Measurements from ENCODE around the gene CCDC91. TPM values are rescaled to one million over a fixed set of nuclear protein-coding genes. Genes with fewer than 3 reads are reported as not detected.
"Not testable (repeated sequence)": the region's sequence is repeated elsewhere in the genome, so short reads cannot be mapped to it uniquely, and the experiment has no call there.

Gene CCDC91
- total RNA-seq, 1 donor from 2014 or later: 46.3 TPM

DNA sequence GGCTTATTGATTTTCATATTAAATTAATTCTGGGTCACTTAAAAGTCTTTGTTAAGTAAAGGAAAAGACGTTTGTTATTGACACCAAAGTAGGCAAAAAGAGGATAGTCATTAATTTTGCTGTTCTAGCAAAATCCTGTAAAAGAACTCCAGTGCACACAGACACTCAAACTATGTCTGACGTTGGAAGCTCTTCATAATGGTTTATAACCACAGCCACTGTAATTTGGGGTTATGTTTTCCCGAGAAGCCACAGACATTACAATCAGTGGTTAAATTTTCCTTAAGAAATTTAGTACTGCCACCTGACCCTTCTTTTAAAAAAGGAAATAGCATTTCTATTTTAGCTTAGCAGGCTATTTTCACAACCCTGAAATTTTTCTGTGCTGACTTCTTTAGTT, 267.5 kb downstream of the CCDC91 start:
- no peak overlapping the region for H3K27ac Mint-ChIP-seq
- peaks cover 63% of the 10 kb centered on the region for H3K36me3 Mint-ChIP-seq (ENCODE audit: low read depth)
- intact Hi-C loops (cut with micrococcal nuclease): no loop called here
- H3K4me3 Mint-ChIP-seq: no peak overlapping the region
- ATAC-seq (ENCODE audit: low read depth) (no peak), DNase-seq (no peak)
- H3K27me3 Mint-ChIP-seq: no peaks in the 10 kb centered on the region
- CTCF ChIA-PET: no interaction called here
- TF ChIP-seq, protein P1, sequence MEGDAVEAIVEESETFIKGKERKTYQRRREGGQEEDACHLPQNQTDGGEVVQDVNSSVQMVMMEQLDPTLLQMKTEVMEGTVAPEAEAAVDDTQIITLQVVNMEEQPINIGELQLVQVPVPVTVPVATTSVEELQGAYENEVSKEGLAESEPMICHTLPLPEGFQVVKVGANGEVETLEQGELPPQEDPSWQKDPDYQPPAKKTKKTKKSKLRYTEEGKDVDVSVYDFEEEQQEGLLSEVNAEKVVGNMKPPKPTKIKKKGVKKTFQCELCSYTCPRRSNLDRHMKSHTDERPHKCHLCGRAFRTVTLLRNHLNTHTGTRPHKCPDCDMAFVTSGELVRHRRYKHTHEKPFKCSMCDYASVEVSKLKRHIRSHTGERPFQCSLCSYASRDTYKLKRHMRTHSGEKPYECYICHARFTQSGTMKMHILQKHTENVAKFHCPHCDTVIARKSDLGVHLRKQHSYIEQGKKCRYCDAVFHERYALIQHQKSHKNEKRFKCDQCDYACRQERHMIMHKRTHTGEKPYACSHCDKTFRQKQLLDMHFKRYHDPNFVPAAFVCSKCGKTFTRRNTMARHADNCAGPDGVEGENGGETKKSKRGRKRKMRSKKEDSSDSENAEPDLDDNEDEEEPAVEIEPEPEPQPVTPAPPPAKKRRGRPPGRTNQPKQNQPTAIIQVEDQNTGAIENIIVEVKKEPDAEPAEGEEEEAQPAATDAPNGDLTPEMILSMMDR (IDR thresholded peaks at IDR 0.05): no peak
- peaks cover 8% of the 10 kb centered on the region for H3K4me1 Mint-ChIP-seq
- POLR2A ChIA-PET: no interaction called here
- H3K9me3 Mint-ChIP-seq: no peaks in the 10 kb centered on the region

- intact Hi-C loops (cut with micrococcal nuclease): no loop called here
- no peak overlapping the region for H3K27ac Mint-ChIP-seq
- ChIA-PET CTCF (no interaction called here), POLR2A (no interaction called here)
- H3K27me3 Mint-ChIP-seq: no peaks in the 10 kb centered on the region
- no peak for ATAC-seq (ENCODE audit: low read depth)
- TF ChIP-seq, protein P1 (IDR thresholded peaks at IDR 0.05): no peak
- H3K4me3 Mint-ChIP-seq: no peak overlapping the region
- DNase-seq: no peak
- H3K36me3 Mint-ChIP-seq (ENCODE audit: low read depth): peaks cover 61% of the 10 kb centered on the region
- H3K4me1 Mint-ChIP-seq: peaks cover 8% of the 10 kb centered on the region
- no peaks in the 10 kb centered on the region for H3K9me3 Mint-ChIP-seq
These were observed 269.2 kb downstream of the CCDC91 start for GRCh38 chr12:28459481-28459880.

- POLR2A ChIA-PET: no interaction called here
- H3K4me3 Mint-ChIP-seq: no peak overlapping the region
- H3K27me3 Mint-ChIP-seq: no peaks in the 10 kb centered on the region
- H3K27ac Mint-ChIP-seq: no peak overlapping the region
- DNase-seq (no peak), ATAC-seq (ENCODE audit: low read depth) (no peak)
- peaks cover 8% of the 10 kb centered on the region for H3K4me1 Mint-ChIP-seq
- TF ChIP-seq, protein P1 (IDR thresholded peaks at IDR 0.05): no peak
- H3K36me3 Mint-ChIP-seq (ENCODE audit: low read depth): peaks cover 60% of the 10 kb centered on the region
- CTCF ChIA-PET: no interaction called here
- intact Hi-C loops (cut with micrococcal nuclease): no loop called here
- H3K9me3 Mint-ChIP-seq: no peaks in the 10 kb centered on the region
These were observed 270.3 kb downstream of the CCDC91 start for GRCh38 chr12:28460420-28461130.

- ChIA-PET CTCF (no interaction called here), POLR2A (no interaction called here)
- H3K36me3 Mint-ChIP-seq (ENCODE audit: low read depth): peaks cover 50% of the 10 kb centered on the region
- peaks cover 8% of the 10 kb centered on the region for H3K4me1 Mint-ChIP-seq
- TF ChIP-seq, protein P1 (IDR thresholded peaks at IDR 0.05): no peak
- H3K27me3 Mint-ChIP-seq: no peaks in the 10 kb centered on the region
- ATAC-seq (ENCODE audit: low read depth) (no peak), DNase-seq (no peak)
- H3K27ac Mint-ChIP-seq: no peak overlapping the region
- intact Hi-C loops (cut with micrococcal nuclease): no loop called here
- no peaks in the 10 kb centered on the region for H3K9me3 Mint-ChIP-seq
- no peak overlapping the region for H3K4me3 Mint-ChIP-seq
These were observed 273.1 kb downstream of the CCDC91 start for GRCh38 chr12:28463396-28463795.

DNA sequence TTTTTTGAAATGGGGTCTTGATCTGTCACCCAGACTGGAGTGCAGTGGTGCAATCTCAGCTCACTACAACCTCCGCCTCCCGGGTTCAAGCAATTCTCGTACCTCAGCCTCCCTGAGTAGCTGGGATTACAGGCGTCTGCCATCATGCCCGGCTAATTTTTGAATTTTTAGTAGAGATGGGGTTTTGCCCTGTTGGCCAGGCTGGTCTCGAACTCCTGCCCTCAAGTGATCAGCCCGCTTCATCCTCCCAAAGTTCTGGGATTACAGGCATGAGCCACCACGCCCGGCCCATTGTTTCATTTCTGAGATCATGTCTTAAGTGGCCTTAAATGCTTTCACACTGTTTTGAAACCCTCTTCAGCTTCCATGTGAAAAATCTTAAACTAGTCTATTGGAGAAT, 281.5 kb downstream of the CCDC91 start:
- H3K36me3 Mint-ChIP-seq (ENCODE audit: low read depth): peaks cover 33% of the 10 kb centered on the region
- CTCF ChIA-PET; H3K4me3 Mint-ChIP-seq; H3K27ac Mint-ChIP-seq; ATAC-seq (ENCODE audit: low read depth); H3K27me3 Mint-ChIP-seq; H3K4me1 Mint-ChIP-seq; POLR2A ChIA-PET; DNase-seq; H3K9me3 Mint-ChIP-seq; intact Hi-C loops (cut with micrococcal nuclease): not testable (repeated sequence)

DNA sequence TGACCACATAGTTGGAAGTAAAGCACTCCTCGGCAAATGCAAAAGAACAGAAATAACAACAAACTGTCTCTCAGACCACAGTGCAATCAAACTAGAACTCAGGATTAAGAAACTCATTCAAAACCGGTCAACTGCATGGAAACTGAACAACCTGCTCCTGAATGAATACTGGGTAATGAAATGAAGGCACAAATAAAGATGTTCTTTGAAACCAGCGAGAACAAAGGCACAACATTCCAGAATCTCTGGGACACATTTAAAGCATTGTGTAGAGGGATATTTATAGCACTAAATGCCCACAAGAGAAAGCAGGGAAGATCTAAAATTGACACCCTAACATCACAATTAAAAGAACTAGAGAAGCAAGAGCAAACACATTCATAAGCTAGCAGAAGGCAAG, 285.9 kb downstream of the CCDC91 start:
- H3K4me1 Mint-ChIP-seq; H3K27me3 Mint-ChIP-seq; ATAC-seq (ENCODE audit: low read depth); POLR2A ChIA-PET; CTCF ChIA-PET; H3K9me3 Mint-ChIP-seq; H3K27ac Mint-ChIP-seq; DNase-seq; H3K4me3 Mint-ChIP-seq; intact Hi-C loops (cut with micrococcal nuclease): not testable (repeated sequence)
- H3K36me3 Mint-ChIP-seq (ENCODE audit: low read depth): peaks cover 33% of the 10 kb centered on the region

DNA sequence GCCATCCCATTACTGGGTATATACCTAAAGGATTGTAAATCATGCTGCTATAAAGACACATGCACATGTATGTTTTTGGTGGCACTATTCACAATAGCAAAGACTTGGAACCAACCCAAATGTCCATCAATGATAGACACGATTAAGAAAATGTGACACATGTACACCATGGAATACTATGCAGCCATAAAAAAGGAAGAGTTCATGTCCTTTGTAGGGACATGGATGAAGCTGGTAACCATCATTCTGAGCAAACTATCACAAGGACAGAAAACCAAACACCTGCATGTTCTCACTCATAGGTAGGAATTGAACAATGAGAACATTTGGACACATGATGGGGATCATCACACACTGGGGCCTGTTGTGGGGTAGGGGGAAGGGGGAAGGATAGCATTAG, 288.8 kb downstream of the CCDC91 start:
- H3K27ac Mint-ChIP-seq; POLR2A ChIA-PET; H3K4me1 Mint-ChIP-seq; H3K9me3 Mint-ChIP-seq; ATAC-seq (ENCODE audit: low read depth); H3K27me3 Mint-ChIP-seq; DNase-seq; intact Hi-C loops (cut with micrococcal nuclease); CTCF ChIA-PET; H3K4me3 Mint-ChIP-seq: not testable (repeated sequence)
- H3K36me3 Mint-ChIP-seq (ENCODE audit: low read depth): peaks cover 25% of the 10 kb centered on the region

All from activated B cell treated with CpG ODN at 0.5 μM for 24 hours (primary cell).